ENCODE results near the gene DCAF16.

- TF ChIP-seq, protein P1, sequence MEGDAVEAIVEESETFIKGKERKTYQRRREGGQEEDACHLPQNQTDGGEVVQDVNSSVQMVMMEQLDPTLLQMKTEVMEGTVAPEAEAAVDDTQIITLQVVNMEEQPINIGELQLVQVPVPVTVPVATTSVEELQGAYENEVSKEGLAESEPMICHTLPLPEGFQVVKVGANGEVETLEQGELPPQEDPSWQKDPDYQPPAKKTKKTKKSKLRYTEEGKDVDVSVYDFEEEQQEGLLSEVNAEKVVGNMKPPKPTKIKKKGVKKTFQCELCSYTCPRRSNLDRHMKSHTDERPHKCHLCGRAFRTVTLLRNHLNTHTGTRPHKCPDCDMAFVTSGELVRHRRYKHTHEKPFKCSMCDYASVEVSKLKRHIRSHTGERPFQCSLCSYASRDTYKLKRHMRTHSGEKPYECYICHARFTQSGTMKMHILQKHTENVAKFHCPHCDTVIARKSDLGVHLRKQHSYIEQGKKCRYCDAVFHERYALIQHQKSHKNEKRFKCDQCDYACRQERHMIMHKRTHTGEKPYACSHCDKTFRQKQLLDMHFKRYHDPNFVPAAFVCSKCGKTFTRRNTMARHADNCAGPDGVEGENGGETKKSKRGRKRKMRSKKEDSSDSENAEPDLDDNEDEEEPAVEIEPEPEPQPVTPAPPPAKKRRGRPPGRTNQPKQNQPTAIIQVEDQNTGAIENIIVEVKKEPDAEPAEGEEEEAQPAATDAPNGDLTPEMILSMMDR (IDR thresholded peaks at IDR 0.05; ENCODE audit: low read depth, low read length), result no peak
- TF ChIP-seq, protein P2, sequence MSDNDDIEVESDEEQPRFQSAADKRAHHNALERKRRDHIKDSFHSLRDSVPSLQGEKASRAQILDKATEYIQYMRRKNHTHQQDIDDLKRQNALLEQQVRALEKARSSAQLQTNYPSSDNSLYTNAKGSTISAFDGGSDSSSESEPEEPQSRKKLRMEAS (IDR thresholded peaks at IDR 0.05; ENCODE audit: low read depth, low read length), result no peak
- TF ChIP-seq POLR2A (IDR thresholded peaks at IDR 0.05; ENCODE audit: extremely low read depth, insufficient read length), result no peak
- no peak for TF ChIP-seq MYC (IDR thresholded peaks at IDR 0.05; ENCODE audit: low read depth, low read length)
These were observed 47.1 kb downstream of the DCAF16 start for GRCh38 chr4:17763416-17763815.
